ENCODE data around the gene SERPINC1.
A peak's percentile ranks its signal among the peaks of the same experiment; 100 is the strongest.
"Not testable (repeated sequence)": the region's sequence is repeated elsewhere in the genome, so short reads cannot be mapped to it uniquely, and the experiment has no call there.

Gene SERPINC1

DNA sequence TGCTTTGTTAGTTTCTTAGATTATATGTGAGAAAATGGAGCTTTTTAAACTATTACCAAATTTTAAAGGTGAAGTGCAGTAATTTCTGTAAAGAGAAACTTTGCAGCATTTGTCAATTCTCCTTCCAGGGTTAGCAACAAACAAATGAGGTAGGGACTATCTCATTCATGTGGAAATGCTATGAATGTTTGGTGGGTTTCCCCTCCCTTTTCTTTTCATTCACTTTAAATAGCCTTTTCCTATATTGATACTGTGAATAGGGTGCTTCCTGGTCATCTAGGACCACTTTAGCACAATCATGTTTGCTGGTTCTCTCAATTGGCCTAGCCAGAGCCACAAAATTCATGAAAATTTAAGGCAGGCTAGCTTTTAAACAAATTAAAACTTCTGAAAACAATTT, 28.4 kb downstream of the SERPINC1 start:
- DNase-seq: no peak

DNA sequence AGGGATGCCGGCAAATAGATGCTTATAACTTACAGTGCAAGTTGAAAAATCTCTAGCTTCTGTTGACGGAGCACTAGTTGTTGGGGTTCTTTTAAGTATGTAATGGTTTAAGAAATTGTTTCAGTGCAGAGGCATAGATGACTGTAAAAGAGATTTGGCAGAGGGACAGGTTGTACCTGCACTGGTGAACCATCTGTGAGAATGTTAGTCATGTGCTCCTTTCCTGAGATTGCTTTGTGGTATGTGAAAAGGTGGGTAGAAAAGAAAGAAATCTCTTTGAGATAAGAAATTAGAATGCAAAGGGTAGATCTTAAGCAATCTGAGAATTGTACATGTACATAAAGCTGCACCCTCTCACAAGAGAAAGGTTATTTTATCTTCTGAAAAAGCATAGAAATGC, 29.5 kb downstream of the SERPINC1 start:
- no peak for DNase-seq

DNA sequence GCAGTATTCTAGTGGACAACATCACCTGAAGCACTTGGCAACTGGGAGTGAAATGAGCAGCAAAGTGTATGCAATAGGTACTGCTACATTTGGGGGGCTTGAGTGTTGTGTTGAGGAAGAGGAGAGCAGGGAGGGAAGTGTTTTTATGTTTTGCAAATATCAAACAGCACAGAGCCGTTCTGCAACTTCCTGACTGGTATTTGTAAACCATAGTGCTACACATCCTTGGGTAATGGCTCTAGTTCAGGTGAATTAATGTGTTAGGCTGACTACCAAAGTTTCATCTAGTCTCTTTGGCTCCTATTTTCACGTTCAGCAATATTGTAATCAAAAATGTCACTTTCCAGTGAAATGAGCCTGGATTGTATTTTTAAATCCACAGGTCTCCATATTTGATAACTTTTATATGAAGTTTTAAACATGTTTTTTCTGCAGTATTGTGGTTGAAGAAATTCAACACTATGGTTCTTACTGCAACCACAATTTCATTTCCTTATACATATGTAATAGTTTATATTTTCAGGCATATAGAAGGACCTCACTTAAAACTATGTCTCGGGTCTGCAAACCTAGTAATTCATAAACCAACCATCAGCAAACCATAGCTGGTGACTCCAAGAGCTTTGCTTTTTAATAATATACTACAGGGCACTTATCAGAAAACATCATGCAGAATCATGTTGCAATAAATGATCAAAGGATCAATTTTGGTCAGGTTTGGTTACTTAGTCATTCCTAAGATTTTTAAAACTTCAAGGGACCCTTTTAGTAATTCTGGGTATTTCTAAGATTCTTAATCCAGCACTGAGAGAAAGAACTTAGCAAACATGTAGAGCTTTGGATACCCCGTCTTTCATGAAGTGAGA, 30.1 kb downstream of the SERPINC1 start:
- DNase-seq: no peak

DNA sequence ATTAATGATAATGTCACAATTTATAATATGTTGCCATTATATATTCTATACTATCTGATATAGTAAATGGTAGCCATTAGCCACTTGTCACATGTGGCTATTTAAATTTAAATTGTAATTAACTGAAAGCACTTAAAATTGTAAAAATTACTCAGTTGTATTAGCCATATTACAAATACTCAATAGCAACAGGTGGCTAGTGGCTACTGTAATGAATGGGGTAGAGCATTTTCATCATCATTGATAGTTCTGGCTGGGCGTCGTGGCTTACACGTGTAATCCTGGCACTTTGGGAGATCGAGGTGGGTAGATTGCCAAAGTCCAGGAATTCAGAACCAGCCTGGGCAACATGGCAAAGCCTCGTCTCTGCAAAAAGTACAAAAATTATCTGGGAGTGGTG, 32.4 kb downstream of the SERPINC1 start:
- no peak for DNase-seq

DNA sequence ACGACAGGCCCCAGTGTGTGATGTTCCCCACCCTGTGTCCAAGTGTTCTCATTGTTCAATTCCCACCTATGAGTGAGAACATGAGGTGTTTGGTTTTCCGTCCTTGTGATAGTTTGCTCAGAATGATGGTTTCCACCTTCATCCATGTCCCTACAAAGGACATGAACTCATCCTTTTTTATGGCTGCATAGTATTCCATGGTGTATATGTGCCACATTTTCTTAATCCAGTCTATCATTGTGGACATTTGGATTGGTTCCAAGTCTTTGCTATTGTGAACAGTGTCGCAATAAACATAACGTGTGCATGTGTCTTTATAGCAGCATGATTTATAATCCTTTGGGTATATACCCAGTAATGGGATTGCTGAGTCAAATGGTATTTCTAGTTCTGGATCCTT, 36.0 kb downstream of the SERPINC1 start:
- not testable (repeated sequence) for DNase-seq

DNA sequence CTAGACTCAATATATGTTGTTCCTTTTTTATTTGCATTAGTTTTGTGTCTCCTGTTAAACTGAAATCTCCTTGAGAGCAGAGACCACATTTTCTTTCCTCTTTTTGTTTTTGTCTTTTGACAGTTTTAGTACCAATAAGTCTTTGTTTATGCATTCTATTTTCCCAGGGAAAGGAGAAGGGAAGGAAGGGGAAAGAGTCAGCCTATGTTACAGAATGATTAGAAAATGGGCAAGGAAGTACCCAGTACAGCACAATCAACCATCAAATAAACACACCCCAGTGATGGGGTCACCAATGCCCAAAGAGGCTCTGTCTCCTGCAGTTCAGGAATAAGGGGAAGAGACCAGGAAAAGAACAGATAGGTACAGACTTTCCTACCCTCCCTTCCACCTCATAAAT, 38.9 kb downstream of the SERPINC1 start:
- no peak for DNase-seq

DNA sequence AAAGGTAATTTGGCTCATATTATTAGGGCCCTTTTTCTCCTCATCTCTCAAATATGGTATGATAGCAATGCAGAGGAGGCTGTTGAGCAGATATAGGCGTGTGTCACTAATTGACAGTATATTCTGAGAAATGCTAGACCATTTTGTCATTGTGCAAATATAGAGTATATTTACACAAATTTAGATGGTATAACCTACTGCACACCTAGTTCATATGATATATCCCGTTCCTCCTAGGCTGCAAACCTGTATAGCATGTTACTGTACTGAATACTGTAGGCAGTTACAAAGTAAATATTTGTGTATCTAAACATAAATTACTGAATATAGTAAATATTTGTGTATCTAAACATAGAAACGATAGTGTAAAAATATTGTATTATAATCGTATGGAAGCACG, 40.4 kb downstream of the SERPINC1 start:
- DNase-seq: no peak

DNA sequence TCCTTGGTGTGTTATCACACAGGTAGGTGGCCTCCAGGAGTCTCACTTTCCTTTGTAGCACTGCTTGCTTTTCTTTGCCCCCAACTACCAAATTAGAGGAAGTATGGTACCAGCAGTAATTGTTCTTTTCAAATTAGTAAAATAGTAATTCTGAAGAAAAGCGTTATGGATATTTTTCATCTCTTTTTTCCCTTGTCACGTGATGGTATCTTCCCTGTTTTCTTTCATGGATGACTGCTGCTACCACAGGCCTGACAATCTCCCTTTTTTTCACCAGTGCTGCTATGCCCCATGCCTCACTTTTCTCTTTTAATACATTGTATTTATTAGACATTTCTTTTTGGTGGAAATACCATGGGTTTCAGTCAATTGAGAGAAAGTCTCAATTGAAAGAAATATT, 45.6 kb downstream of the SERPINC1 start:
- DNase-seq: no peak

DNA sequence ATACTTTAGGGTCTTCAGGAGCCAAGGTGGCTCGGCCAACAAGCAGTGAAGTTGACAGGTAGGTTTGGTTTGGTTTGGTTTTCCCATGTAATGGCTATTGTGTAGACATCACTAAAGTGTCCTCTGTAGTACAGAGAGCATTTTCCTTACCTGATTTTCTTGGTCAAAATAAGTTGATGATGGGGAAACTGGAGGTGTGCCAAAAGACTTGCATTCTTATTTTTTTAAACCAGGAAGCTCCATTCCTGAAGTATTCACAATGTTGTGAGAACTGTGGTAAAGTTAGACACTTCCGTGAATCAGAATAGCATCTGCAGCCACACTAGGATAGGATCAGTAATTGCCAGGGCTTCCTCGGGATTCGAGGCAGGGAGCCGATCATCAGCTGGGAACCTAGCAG, 46.0 kb downstream of the SERPINC1 start:
- no peak for DNase-seq

DNA sequence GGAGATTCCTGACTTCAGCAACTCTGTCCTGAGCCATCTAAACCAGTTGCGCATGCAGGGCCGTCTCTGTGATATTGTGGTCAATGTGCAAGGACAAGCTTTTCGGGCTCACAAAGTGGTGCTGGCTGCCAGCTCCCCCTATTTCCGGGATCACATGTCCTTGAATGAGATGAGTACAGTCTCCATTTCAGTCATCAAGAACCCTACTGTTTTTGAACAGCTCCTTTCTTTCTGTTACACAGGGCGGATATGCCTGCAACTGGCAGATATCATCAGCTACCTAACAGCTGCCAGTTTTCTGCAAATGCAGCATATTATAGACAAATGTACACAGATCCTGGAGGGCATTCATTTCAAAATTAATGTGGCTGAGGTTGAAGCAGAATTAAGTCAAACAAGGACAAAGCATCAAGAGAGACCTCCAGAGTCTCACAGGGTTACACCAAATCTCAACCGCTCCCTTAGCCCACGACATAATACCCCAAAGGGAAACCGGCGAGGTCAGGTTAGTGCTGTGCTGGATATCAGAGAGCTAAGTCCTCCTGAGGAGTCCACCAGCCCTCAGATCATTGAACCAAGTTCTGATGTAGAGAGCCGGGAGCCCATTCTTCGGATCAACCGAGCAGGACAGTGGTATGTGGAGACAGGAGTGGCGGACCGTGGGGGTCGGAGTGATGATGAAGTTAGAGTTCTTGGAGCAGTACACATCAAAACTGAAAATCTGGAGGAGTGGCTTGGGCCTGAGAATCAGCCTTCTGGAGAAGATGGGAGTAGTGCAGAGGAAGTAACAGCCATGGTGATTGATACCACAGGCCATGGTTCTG, 46.7 kb downstream of the SERPINC1 start:
- DNase-seq: no peak

DNA sequence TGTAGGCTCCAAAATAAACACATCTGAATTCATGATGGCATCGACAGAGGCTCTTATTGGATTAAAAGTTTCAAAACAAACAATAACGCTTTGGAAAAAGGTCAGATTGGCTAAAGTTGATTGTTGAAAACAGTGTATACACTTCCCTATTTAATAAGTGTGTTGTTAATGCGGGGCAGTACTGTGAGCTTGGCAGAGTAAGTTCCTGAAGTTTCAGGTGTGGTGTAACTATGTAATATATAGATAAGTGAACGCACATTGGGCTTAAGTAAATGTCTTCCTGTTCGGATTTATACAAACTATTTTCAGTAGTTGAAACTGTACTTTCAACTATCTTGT, 48.1 kb downstream of the SERPINC1 start:
- DNase-seq: no peak

DNA sequence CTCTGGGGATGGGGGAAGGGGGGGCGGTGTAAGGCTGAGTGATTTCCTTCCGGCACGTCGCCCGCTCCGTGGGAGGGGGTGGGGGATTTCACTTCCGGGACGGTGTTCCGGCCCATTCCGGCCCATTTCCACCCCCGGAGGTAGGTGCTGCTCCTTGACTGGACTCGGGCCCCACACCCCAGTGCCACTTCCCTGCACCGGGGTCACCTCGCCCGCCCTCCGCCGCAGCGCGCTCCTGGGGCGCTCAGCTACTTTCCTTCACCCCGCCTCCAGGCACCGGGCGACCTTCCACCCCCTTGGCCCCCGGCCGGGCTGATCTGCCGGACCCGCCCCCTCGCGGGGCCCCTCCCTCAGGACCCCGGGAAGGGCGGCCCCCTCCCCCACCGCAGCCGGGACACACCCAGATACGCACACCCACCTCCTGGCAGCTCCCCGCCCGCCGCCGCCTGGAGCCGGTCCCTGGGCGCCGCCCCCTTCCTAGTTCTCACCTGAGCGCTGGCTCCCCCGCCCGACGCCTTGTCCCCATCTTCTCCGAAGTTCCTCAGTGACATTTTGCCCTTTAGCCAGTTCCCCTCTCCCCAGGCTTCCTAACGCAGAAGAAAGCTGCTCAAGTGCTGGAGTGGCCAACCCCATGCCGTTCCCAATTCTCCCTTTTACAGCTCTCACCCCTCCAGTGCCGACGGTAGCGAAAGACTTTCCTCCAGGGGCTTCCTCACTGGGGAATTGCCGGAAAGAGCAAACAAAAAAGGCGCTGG, 48.7 kb downstream of the SERPINC1 start, which contains the start of gene ZBTB37:
Gene ZBTB37 (plus strand): TSS at position 115 of the 755 bp plus-strand sequence. CDS start 1,846 bp downstream, outside the sequence.
- DNase-seq: peak; percentile 96

DNA sequence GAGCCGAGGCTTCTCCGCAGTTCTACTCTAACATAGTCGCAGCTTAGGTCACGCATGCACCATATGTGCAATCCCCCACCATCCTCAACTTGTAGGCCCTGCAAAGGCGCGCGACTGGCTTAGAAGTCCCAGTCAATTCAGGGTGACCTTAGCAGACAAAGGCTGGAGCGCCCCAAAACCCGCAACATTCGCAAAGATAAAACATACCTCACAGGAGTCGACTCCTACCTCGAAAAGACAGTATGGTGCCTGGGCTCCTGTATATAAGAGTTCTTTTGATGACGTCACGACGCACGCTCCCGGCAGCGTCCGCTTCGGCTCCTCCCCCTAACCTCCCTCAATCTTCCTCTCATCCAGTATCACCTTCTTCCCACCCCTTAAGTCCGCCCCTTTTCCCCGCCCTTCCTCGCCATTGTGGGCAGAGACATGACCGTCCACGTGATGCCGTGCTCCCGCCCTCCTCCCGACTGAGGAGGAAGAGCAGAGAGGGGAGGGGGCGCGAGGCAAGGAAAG, 49.3 kb downstream of the SERPINC1 start, which contains the start of gene GAS5:
Gene GAS5 (minus strand): TSS at position 237 of the 513 bp plus-strand sequence.
- peak; percentile 100 for DNase-seq

DNA sequence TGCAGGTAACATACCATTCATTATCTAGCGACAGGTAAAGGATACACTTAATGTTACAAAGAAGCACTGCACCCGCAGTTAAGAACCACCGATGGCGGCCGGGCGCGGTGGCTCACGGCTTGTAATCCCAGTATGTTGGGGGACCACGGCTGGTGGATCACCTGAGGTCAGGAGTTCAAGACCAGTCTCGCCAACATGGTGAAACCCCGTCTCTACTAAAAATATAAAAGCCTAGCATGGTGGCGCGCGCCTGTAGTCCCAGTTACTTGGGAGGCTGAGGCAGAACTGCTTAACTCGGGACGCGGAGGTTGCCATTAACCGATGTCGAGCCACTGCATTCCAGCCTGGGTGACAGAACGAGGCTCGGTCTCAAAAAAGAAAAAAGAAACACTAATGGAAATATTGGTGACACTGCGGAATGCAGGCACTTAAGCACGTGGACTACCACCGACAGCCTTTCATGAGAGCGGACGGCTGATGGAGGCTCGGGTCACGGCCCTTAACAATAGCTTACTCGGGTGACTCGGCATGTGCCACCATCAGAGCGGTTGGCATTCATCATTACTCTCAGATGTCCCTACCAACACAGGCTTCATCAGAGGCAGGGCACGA, 49.9 kb downstream of the SERPINC1 start:
- DNase-seq: peak; percentile 68

DNA sequence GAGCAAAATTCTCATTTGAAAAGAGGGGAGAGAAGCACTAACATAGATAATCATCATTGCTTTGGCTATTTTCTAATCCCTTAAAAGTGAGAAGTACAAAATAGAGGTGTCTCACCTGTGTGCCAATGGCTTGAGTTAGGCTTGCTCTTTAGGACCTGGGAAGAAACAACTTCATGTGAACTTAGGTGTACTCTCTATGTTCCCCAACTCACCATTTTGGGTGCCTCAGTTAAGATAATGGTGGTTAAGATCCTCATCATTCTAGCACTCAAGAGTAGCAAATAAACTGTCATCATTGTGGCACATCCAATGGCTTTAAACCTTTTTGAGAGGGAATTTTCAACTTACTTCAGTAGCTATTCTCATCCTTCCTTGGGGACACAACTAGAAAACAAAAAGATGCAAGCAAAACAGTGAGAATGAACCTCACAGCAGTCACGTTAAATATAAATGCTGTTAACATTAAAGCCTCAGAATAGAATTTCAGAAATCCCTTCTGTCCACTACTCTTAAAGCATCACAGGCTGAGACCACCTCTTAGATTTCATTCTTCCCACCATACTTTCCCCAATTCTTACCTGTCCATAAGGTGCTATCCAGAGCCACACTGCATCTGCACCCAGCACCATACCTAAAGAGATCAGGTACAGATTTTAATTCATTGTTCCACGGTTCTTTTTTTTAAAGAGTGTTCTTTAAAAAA, 50.6 kb downstream of the SERPINC1 start:
- peak; percentile 32 for DNase-seq

DNA sequence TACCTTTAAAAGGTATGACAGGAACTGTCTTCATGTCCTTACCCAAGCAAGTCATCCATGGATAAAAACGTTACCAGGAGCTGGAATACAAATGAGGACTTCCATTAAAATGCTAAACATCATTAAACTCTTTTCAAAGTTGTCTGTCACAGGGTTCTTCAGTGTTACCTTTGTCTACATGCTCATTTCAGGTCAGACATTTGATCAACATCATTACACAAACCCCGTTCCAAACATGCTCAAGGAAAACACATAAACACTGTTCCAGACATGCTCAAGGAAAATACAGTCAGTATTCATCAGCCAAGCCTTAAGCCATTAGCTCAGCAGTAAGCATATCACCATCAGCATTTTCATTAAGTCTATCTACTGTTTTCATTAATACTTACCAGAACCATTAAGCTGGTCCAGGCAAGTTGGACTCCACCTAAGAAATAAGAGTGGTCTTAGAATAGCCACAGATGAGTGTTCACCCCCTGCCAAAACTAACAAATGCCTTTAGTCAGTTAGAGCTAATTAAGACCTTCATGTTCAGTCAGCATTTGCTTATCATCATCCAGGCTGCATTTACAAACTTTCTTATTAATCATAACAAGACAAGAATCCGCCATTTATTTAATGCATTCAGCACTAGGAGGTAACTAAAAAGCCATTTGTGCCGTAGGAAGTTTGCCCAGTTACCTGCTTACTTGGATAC, 51.5 kb downstream of the SERPINC1 start:
- DNase-seq: peak; percentile 22

DNA sequence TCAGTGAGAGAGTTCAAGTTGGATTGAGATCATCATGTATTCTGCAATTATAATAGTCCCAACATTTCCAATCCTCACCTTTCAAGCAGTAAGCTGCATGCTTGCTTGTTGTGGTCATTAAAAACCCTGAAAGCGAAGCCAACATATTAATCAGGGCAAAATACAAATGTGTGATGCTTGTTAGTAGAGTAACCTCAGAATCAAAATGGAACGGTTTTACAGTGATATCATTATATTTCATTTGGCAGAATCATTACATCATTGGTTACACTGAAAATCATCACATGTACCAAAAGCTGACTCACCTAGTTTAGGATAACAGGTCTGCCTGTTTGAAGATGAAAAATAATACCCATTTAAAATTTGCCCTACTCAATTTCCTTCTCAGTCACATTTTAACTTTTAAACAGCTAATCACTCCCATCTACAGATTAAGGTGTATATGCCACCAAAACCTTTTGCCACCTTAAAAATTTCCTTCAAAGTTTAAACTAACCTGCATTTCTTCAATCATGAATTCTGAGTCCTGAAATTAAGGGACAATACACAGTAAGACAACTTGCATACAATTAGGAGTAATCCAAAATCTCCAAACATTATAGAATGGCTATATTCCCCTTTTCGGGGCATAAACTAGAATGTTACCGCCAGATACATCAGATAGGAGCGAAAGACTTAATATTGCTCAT, 52.8 kb downstream of the SERPINC1 start:
- DNase-seq: no peak

DNA sequence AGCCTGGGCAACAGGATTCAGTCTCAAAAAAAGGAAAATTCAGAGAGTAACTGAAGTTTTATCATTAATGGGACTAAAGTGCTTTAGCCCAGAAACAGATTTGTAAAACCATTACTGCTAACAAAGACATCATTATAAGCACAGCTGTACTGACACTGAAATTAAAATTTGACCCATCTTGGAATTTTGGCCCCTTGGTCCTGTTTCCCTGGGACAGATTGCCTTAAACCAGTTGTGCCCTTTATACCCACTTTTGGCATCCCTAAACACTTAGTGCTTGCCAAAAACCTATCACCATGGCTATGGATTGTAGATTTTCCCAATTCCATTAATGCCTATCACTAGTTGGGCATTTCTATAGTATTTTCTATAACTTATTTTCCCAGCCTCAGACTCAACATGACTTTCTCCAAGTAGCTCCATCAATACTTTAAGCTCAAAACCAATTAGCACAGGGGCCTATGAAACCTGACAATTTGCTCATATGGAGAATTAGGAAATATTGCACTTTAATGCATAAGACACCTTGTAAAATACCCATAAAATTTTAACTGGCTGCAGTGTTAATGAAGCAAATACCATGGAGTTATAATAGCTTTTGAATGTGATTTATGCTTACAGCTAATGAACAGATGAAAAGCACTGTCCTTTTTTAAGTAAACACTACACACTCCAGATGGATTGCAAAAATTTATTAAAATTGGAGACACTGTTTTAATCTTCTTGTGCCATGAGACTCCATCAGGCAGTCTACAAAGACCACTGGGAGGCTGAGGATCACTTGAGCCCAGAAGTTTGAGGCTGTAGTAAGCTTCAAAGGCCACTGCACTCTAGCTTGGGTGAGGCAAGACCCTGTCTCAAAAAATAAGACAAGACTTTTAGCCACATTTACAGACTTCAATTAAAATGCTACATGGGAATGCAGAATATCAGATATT, 53.6 kb downstream of the SERPINC1 start:
- DNase-seq: peak; percentile 58

DNA sequence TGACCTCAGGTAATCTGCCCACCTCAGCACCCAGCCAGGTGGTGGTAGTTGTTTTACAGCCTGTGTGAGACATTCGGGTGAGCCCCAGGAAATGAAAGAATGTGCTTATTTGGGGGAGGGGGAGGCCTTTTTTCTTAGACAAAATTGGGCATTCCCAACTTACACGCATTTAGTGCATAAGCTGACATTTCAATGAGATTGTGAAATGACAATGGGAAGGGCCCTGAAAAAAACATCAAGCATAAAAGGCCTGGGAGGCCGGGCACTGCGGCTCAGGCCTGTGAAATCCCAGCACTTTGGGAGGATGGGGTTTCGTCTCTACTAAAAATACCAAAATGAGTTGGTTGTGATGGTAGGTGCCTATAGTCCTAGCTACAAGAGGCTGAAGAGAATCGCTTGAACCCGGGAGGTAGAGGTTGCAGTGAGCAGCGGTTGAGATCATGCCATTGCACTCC, 54.3 kb downstream of the SERPINC1 start:
- peak; percentile 62 for DNase-seq

Measured in NCI-H82 (cell line).